ENCODE results near the gene TAF12. TPM values are rescaled to one million over a fixed set of nuclear protein-coding genes. Genes with fewer than 3 reads are reported as not detected.

The TAF12 gene
- total RNA-seq, 2 experiments from 2014 or later: 7.0 to 8.0 TPM

DNA sequence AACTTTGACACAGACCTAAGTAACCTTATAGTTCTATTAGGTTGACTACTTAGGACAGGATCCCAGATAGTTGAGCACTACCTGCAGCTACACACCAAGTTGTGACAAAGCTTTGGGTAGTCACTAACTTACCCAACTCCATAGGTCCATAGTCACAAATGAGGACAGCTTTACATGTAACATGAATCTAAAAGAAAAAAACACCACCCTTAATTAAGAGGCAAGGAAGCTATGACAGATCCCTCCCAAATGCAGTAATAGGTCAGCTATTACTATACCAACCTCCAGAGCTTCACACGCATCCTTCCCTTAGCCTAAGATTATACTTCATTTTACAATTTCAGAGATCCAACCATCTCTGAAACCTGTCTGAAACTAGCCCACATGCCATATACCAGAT, 63.5 kb downstream of the TAF12 start:
- Histone ChIP-seq H3K27ac (ENCODE audit: low read depth in 1 of 2, low read length in 2 of 2) (no peak overlapping the region), H3K36me3 (ENCODE audit: insufficient read depth, low read length) (peaks cover 47% of the 10 kb centered on the region), H3K4me3 (ENCODE audit: low read length) (peak overlapping the region; percentile 93), H3K27me3 (ENCODE audit: control insufficient read depth in 1 of 2, insufficient read depth in 2 of 2, low read length in 2 of 2) (no peaks in the 10 kb centered on the region), H3K9me3 (ENCODE audit: control insufficient read depth in 1 of 2, insufficient read depth in 1 of 2, low read length in 2 of 2) (no peaks in the 10 kb centered on the region), H3K4me1 (ENCODE audit: insufficient read depth, low read length) (peaks cover 39% of the 10 kb centered on the region)
- Mint-ChIP-seq H3K27ac (peak overlapping the region; percentile 81), H3K4me3 (peak overlapping the region; percentile 94), H3K9me3 (no peaks in the 10 kb centered on the region), H3K27me3 (no peaks in the 10 kb centered on the region), H3K36me3 (ENCODE audit: low read depth) (peaks cover 64% of the 10 kb centered on the region), H3K4me1 (ENCODE audit: low read depth) (peaks cover 48% of the 10 kb centered on the region)
- DNase-seq: peak in 1 of 14 experiments; percentile 11
- TF ChIP-seq, protein P1, sequence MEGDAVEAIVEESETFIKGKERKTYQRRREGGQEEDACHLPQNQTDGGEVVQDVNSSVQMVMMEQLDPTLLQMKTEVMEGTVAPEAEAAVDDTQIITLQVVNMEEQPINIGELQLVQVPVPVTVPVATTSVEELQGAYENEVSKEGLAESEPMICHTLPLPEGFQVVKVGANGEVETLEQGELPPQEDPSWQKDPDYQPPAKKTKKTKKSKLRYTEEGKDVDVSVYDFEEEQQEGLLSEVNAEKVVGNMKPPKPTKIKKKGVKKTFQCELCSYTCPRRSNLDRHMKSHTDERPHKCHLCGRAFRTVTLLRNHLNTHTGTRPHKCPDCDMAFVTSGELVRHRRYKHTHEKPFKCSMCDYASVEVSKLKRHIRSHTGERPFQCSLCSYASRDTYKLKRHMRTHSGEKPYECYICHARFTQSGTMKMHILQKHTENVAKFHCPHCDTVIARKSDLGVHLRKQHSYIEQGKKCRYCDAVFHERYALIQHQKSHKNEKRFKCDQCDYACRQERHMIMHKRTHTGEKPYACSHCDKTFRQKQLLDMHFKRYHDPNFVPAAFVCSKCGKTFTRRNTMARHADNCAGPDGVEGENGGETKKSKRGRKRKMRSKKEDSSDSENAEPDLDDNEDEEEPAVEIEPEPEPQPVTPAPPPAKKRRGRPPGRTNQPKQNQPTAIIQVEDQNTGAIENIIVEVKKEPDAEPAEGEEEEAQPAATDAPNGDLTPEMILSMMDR (IDR thresholded peaks at IDR 0.05): no peak
- CTCF ChIA-PET: interaction anchor here (0.8 to 1.4 kb wide), 3 partner anchors 61 to 331 kb away, joined by 3 to 5 read pairs (median 4); no protein-coding TSS in a partner anchor
- POLR2A ChIA-PET: interaction anchor here (0.6 to 5.6 kb wide), 7 partner anchors 27 to 157 kb away, joined by 3 to 138 read pairs (median 45); partner anchors contain the start of genes RCC1, RNU11, TAF12 and TRNAU1AP
- intact Hi-C loops (cut with DNase I, micrococcal nuclease): no loop called here
- no peak for ATAC-seq (ENCODE audit: poor library complexity)

GRCh38 chr1:28578696-28579218, 64.1 kb downstream of the TAF12 start:
- Histone ChIP-seq H3K4me3 (ENCODE audit: low read length) (no peak overlapping the region), H3K4me1 (ENCODE audit: insufficient read depth, low read length) (peaks cover 39% of the 10 kb centered on the region), H3K9me3 (ENCODE audit: control insufficient read depth in 1 of 2, insufficient read depth in 1 of 2, low read length in 2 of 2) (no peaks in the 10 kb centered on the region), H3K36me3 (ENCODE audit: insufficient read depth, low read length) (peaks cover 49% of the 10 kb centered on the region), H3K27me3 (ENCODE audit: control insufficient read depth in 1 of 2, insufficient read depth in 2 of 2, low read length in 2 of 2) (no peaks in the 10 kb centered on the region), H3K27ac (ENCODE audit: low read depth in 1 of 2, low read length in 2 of 2) (no peak overlapping the region)
- Mint-ChIP-seq H3K4me1 (ENCODE audit: low read depth) (peaks cover 48% of the 10 kb centered on the region), H3K27ac (peak overlapping the region; percentile 75), H3K27me3 (no peaks in the 10 kb centered on the region), H3K9me3 (no peaks in the 10 kb centered on the region), H3K36me3 (ENCODE audit: low read depth) (peaks cover 65% of the 10 kb centered on the region), H3K4me3 (peak overlapping the region; percentile 46)
- ChIA-PET CTCF (interaction anchor here (0.8 to 1.4 kb wide), 3 partner anchors 60 to 330 kb away, joined by 3 to 5 read pairs (median 4); no protein-coding TSS in a partner anchor), POLR2A (interaction anchor here (0.6 to 5.6 kb wide), 7 partner anchors 26 to 158 kb away, joined by 3 to 138 read pairs (median 45); partner anchors contain the start of genes RCC1, RNU11, TAF12 and TRNAU1AP)
- intact Hi-C loops (cut with DNase I, micrococcal nuclease): no loop called here
- DNase-seq (no peak), ATAC-seq (ENCODE audit: poor library complexity) (no peak)
- TF ChIP-seq, protein P1 (IDR thresholded peaks at IDR 0.05): no peak

DNA sequence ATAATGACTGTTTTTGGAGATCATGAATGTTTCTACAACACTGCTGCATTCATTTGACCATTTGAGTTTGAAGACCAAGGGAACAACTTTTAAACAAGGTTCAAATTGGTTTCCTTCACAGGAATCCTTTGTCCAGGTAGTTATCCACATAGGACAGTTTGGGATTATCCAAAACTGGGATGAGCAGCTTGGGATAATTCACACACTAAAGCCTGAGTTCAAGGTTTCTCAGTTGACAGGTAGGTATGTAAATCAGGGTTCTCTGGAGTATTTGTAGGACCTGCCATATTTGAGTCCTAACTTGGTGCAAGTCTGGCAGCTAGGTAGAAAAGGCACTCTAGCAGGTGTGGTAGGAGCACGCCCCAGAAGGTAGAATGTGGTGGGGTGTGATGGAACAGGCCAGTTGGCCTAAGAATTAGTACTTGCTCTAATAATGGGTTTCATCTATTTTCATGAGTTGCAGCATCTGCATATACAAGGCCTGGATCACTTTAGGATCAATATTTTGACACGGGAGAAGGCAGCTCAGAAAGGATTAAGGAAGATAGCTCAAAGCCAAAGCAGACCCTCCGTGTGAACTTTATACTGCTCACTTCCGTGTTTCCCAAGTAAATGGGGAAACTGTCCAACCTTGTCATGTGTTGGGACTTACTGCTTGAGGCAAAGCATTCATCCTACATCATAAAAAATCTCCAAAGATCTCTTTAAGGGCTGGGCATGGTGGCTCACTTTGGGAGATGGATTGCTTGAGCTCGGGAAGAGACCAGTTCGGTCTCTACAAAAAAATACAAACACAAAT, 64.9 kb downstream of the TAF12 start:
- TF ChIP-seq, protein P1 (IDR thresholded peaks at IDR 0.05): no peak
- Mint-ChIP-seq H3K9me3 (no peaks in the 10 kb centered on the region), H3K27me3 (no peaks in the 10 kb centered on the region), H3K36me3 (ENCODE audit: low read depth) (peaks cover 65% of the 10 kb centered on the region), H3K4me1 (ENCODE audit: low read depth) (peaks cover 45% of the 10 kb centered on the region), H3K27ac (peak overlapping the region; percentile 75), H3K4me3 (peak overlapping the region; percentile 67)
- H3K4me1 ChIP-seq (ENCODE audit: insufficient read depth, low read length): peaks cover 35% of the 10 kb centered on the region
- H3K4me3 ChIP-seq (ENCODE audit: low read length): no peak overlapping the region
- H3K27me3 ChIP-seq (ENCODE audit: control insufficient read depth in 1 of 2, insufficient read depth in 2 of 2, low read length in 2 of 2): no peaks in the 10 kb centered on the region
- intact Hi-C loops (cut with DNase I, micrococcal nuclease): no loop called here
- no peaks in the 10 kb centered on the region for H3K9me3 ChIP-seq (ENCODE audit: control insufficient read depth in 1 of 2, insufficient read depth in 1 of 2, low read length in 2 of 2)
- H3K27ac ChIP-seq (ENCODE audit: low read depth in 1 of 2, low read length in 2 of 2): no peak overlapping the region
- peaks cover 55% of the 10 kb centered on the region for H3K36me3 ChIP-seq (ENCODE audit: insufficient read depth, low read length)
- ChIA-PET POLR2A (interaction anchor here (1.2 to 4.9 kb wide), 4 partner anchors 64 to 159 kb away, joined by 3 to 111 read pairs (median 56); partner anchors contain the start of genes RCC1, TAF12 and YTHDF2), CTCF (no interaction called here)
- DNase-seq (peak in 1 of 14 experiments; percentile 7), ATAC-seq (ENCODE audit: poor library complexity) (no peak)
